Measurements from ENCODE around the gene ANAPC7. TPM values are rescaled to one million over a fixed set of nuclear protein-coding genes. Genes with fewer than 3 reads are reported as not detected.

ANAPC7 gene
- total and polyA plus RNA-seq, 2 donors from 2014 or later = 31.3 to 47.8 TPM

DNA sequence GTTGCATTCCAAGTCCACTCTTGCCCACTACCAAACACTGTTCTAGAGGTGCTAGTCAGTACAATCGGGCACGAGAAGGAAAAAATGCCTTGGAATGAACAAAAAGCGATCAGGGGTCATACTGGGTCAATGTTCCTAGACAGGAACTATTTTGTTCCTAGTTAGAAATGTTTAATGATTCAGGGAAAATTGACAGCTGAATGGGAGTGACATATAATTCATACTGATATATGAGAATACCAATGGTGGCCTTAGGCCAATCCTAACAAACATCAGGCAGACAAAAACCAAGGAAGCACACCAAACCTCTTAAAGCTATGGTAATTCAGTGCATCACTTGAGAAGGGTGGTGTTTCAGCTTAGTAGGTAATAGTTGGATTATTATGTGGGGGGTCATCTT lies 51.1 kb downstream of the ANAPC7 start:
- intact Hi-C loops (cut with DNase I) = no loop called here
- FAIRE-seq (no peak), DNase-seq (no peak)
- Histone ChIP-seq H3K9ac (ENCODE audit: low read length in 3 of 3) (no peak overlapping the region), H3K4me1 (ENCODE audit: control insufficient read depth in 2 of 3, insufficient read depth in 2 of 3, low read depth in 1 of 3, low read length in 3 of 3) (no peaks in the 10 kb centered on the region), H3K27ac (ENCODE audit: low read depth in 2 of 2, low read length in 2 of 2) (no peak overlapping the region), H3K27me3 (ENCODE audit: control insufficient read depth, insufficient read depth, low read length) (no peaks in the 10 kb centered on the region), H3K4me3 (ENCODE audit: low read length in 3 of 3) (no peak overlapping the region), H3K36me3 (ENCODE audit: control insufficient read depth in 2 of 3, insufficient read depth in 3 of 3, low read length in 3 of 3) (peaks cover 2 to 24% (median 22%) of the 10 kb centered on the region in 3 donors), H3K9me3 (ENCODE audit: control insufficient read depth in 2 of 3, insufficient read depth in 1 of 3, low read length in 3 of 3) (no peaks in the 10 kb centered on the region)
- TF ChIP-seq, protein P1, sequence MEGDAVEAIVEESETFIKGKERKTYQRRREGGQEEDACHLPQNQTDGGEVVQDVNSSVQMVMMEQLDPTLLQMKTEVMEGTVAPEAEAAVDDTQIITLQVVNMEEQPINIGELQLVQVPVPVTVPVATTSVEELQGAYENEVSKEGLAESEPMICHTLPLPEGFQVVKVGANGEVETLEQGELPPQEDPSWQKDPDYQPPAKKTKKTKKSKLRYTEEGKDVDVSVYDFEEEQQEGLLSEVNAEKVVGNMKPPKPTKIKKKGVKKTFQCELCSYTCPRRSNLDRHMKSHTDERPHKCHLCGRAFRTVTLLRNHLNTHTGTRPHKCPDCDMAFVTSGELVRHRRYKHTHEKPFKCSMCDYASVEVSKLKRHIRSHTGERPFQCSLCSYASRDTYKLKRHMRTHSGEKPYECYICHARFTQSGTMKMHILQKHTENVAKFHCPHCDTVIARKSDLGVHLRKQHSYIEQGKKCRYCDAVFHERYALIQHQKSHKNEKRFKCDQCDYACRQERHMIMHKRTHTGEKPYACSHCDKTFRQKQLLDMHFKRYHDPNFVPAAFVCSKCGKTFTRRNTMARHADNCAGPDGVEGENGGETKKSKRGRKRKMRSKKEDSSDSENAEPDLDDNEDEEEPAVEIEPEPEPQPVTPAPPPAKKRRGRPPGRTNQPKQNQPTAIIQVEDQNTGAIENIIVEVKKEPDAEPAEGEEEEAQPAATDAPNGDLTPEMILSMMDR (IDR thresholded peaks at IDR 0.05; ENCODE audit: borderline replicate concordance, extremely low read depth, insufficient read depth) = no peak

DNA sequence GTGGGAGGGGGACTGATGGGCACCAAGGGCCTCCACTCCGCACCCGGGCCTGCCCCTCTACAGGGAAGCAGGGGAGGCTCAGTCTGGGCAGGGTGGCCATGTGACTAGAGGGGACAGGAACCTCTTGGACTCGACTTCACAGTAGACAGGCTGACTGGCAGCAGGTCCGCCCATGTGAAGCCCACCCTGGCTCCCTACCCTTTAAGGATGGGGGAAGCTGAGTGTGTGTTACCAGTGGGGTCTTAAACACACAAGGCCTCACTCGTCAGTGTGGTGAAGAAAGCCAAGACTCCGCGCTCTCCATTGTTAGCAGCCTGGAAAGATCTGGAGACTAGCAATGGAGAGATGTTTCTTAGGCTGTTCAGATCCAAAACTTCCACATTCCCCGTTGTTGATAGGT lies 52.4 kb downstream of the ANAPC7 start:
- no peaks in the 10 kb centered on the region for H3K27me3 ChIP-seq (ENCODE audit: control insufficient read depth, insufficient read depth, low read length)
- H3K4me1 ChIP-seq (ENCODE audit: control insufficient read depth in 2 of 3, insufficient read depth in 2 of 3, low read depth in 1 of 3, low read length in 3 of 3) = no peaks in the 10 kb centered on the region
- H3K9me3 ChIP-seq (ENCODE audit: control insufficient read depth in 2 of 3, insufficient read depth in 1 of 3, low read length in 3 of 3) = no peaks in the 10 kb centered on the region
- no peak overlapping the region for H3K9ac ChIP-seq (ENCODE audit: low read length in 3 of 3)
- intact Hi-C loops (cut with DNase I) = no loop called here
- TF ChIP-seq, protein P1 (IDR thresholded peaks at IDR 0.05; ENCODE audit: borderline replicate concordance, extremely low read depth, insufficient read depth) = no peak
- no peak overlapping the region for H3K27ac ChIP-seq (ENCODE audit: low read depth in 2 of 2, low read length in 2 of 2)
- H3K36me3 ChIP-seq (ENCODE audit: control insufficient read depth in 2 of 3, insufficient read depth in 3 of 3, low read length in 3 of 3) = peaks cover 3 to 35% (median 31%) of the 10 kb centered on the region in 3 donors
- FAIRE-seq (no peak), DNase-seq (no peak)
- H3K4me3 ChIP-seq (ENCODE audit: low read length in 3 of 3) = no peak overlapping the region

DNA sequence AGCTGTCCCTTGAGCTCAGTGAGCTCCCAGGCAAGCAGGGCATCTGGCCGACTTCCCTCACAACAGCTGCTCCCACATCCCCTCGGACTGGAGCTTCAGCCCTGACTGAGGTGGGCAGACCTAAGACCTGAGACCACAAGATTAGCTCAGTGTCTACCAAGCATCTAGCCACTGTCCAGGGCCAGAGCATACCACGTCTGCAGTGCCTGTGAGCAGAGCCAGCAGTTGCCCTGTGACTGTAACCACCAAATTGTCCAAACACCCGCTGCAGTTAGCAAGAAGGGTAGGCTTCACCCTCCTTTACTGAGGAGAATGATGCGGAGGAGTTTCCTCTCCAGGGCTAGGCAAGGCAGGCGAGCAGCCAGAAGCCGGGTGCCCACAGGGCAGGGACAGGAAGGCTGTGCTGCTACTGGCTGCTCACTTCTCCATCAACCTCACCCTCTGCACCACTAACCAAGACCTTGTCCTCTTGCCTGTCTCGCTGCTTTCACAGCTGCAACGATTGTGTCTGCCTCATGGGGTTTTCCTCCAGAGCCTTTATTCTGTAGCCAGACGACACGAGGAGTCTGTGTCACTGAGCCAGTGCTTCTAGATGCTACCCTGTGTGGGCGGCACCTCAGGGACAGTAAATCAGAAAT lies 53.9 kb downstream of the ANAPC7 start:
- intact Hi-C loops (cut with DNase I) = no loop called here
- peak in 3 of 5 donors; percentile 16 to 48 (median 18) for DNase-seq
- Histone ChIP-seq H3K9me3 (ENCODE audit: control insufficient read depth in 2 of 3, insufficient read depth in 1 of 3, low read length in 3 of 3) (no peaks in the 10 kb centered on the region), H3K27ac (ENCODE audit: low read depth in 2 of 2, low read length in 2 of 2) (no peak overlapping the region), H3K36me3 (ENCODE audit: control insufficient read depth in 2 of 3, insufficient read depth in 3 of 3, low read length in 3 of 3) (peaks cover 4 to 50% (median 46%) of the 10 kb centered on the region in 3 donors), H3K4me1 (ENCODE audit: control insufficient read depth in 2 of 3, insufficient read depth in 2 of 3, low read depth in 1 of 3, low read length in 3 of 3) (no peaks in the 10 kb centered on the region), H3K27me3 (ENCODE audit: control insufficient read depth, insufficient read depth, low read length) (no peaks in the 10 kb centered on the region), H3K4me3 (ENCODE audit: low read length in 3 of 3) (no peak overlapping the region), H3K9ac (ENCODE audit: low read length in 3 of 3) (no peak overlapping the region)
- TF ChIP-seq, protein P1 (IDR thresholded peaks at IDR 0.05; ENCODE audit: borderline replicate concordance, extremely low read depth, insufficient read depth) = no peak
- no peak for FAIRE-seq

DNA sequence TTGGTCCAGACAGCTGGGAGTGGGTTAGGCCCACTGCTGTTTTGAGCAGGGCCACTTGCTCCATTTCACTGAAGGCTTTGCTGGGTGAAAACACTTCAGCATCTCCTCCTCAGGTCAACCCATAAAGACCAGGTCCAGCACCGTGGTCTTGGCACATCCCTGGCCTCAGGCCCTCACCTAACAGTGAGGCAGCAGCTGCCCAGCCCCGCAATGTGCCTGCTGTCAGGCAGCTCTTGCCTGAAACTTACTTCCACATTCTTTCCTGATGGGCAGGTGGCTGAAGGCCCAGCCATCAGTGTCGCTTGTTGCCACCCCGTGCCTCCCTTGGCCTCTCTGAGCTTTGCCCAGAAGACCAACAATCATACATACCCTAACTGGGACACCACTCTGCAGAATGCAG lies 54.4 kb downstream of the ANAPC7 start:
- Histone ChIP-seq H3K4me3 (ENCODE audit: low read length in 3 of 3) (no peak overlapping the region), H3K27me3 (ENCODE audit: control insufficient read depth, insufficient read depth, low read length) (no peaks in the 10 kb centered on the region), H3K9me3 (ENCODE audit: control insufficient read depth in 2 of 3, insufficient read depth in 1 of 3, low read length in 3 of 3) (no peaks in the 10 kb centered on the region), H3K36me3 (ENCODE audit: control insufficient read depth in 2 of 3, insufficient read depth in 3 of 3, low read length in 3 of 3) (peaks cover 7 to 55% (median 51%) of the 10 kb centered on the region in 3 donors), H3K27ac (ENCODE audit: low read depth in 2 of 2, low read length in 2 of 2) (no peak overlapping the region), H3K9ac (ENCODE audit: low read length in 3 of 3) (no peak overlapping the region), H3K4me1 (ENCODE audit: control insufficient read depth in 2 of 3, insufficient read depth in 2 of 3, low read depth in 1 of 3, low read length in 3 of 3) (no peaks in the 10 kb centered on the region)
- FAIRE-seq = no peak
- TF ChIP-seq, protein P1 (IDR thresholded peaks at IDR 0.05; ENCODE audit: borderline replicate concordance, extremely low read depth, insufficient read depth) = no peak
- DNase-seq = no peak
- intact Hi-C loops (cut with DNase I) = no loop called here

Data from kidney (tissue), 14 donors.